ENCODE results near the gene TERT.

The TERT gene

GRCh38 chr5:1322036-1322900 lies 27.4 kb upstream of the TERT start:
- POLR2A ChIA-PET, result no interaction called here
- CTCF ChIA-PET, result no interaction called here
- no peak for TF ChIP-seq TARDBP (IDR thresholded peaks at IDR 0.05)
- DNase-seq (ENCODE audit: extremely low spot score), result no peak

- POLR2A ChIA-PET, result no interaction called here
Measured at GRCh38 chr5:1321576-1321975, 26.7 kb upstream of the TERT start.

GRCh38 chr5:1320436-1321344 lies 25.8 kb upstream of the TERT start:
- CTCF ChIA-PET, result no interaction called here

More at GRCh38 chr5:1321576-1321975, 26.7 kb upstream of the TERT start:
- CTCF ChIA-PET, result no interaction called here
- TF ChIP-seq FOXK2 (IDR thresholded peaks at IDR 0.05), result no peak
- TF ChIP-seq L3MBTL2 (conservative IDR thresholded peaks at IDR 0.05), result no peak
- no peak for TF ChIP-seq SUZ12 (IDR thresholded peaks at IDR 0.05)
- TF ChIP-seq BHLHE40 (IDR thresholded peaks at IDR 0.05; ENCODE audit: borderline replicate concordance), result no peak
- TF ChIP-seq LEF1 (IDR thresholded peaks at IDR 0.05; ENCODE audit: borderline replicate concordance), result no peak
- TF ChIP-seq NFRKB (IDR thresholded peaks at IDR 0.05), result no peak
- no peak for TF ChIP-seq TARDBP (IDR thresholded peaks at IDR 0.05)
- TF ChIP-seq SP1 (IDR thresholded peaks at IDR 0.05), result no peak
- no peak for TF ChIP-seq ELF4 (IDR thresholded peaks at IDR 0.05)
- no peak for TF ChIP-seq FOXA1 (IDR thresholded peaks at IDR 0.05)
- TF ChIP-seq PKNOX1 (IDR thresholded peaks at IDR 0.05), result no peak
- DNase-seq (ENCODE audit: extremely low spot score), result no peak

GRCh38 chr5:1319436-1320256 lies 24.8 kb upstream of the TERT start:
- TF ChIP-seq L3MBTL2 (conservative IDR thresholded peaks at IDR 0.05) (no peak), SP1 (IDR thresholded peaks at IDR 0.05) (no peak), BHLHE40 (IDR thresholded peaks at IDR 0.05; ENCODE audit: borderline replicate concordance) (no peak), HDGF (IDR thresholded peaks at IDR 0.05; ENCODE audit: borderline replicate concordance) (no peak), FOXA1 (IDR thresholded peaks at IDR 0.05) (no peak), ZNF384 (IDR thresholded peaks at IDR 0.05) (no peak), SUZ12 (IDR thresholded peaks at IDR 0.05) (no peak)
- CTCF ChIA-PET, result no interaction called here
- POLR2A ChIA-PET, result no interaction called here

More at GRCh38 chr5:1320436-1321344, 25.8 kb upstream of the TERT start:
- POLR2A ChIA-PET, result no interaction called here
- no peak for DNase-seq (ENCODE audit: extremely low spot score)
- TF ChIP-seq SUZ12 (IDR thresholded peaks at IDR 0.05) (no peak), FOXM1 (IDR thresholded peaks at IDR 0.05; ENCODE audit: borderline replicate concordance) (no peak), ELF4 (IDR thresholded peaks at IDR 0.05) (no peak), BHLHE40 (IDR thresholded peaks at IDR 0.05; ENCODE audit: borderline replicate concordance) (no peak), FOXK2 (IDR thresholded peaks at IDR 0.05) (no peak)

GRCh38 chr5:1318659-1319251 lies 23.9 kb upstream of the TERT start:
- DNase-seq (ENCODE audit: extremely low spot score), result no peak
- CTCF ChIA-PET, result no interaction called here
- POLR2A ChIA-PET, result interaction anchor here (1.1 kb wide), 1 partner anchor 13 kb away, joined by 3 read pairs; no protein-coding TSS in a partner anchor
- TF ChIP-seq NFRKB (IDR thresholded peaks at IDR 0.05) (no peak), ZNF384 (IDR thresholded peaks at IDR 0.05) (no peak), FOXK2 (IDR thresholded peaks at IDR 0.05) (no peak), SP1 (IDR thresholded peaks at IDR 0.05) (no peak), CTBP1 (IDR thresholded peaks at IDR 0.05; ENCODE audit: borderline replicate concordance) (no peak), TARDBP (IDR thresholded peaks at IDR 0.05) (no peak), SUZ12 (IDR thresholded peaks at IDR 0.05) (no peak), L3MBTL2 (conservative IDR thresholded peaks at IDR 0.05) (no peak), PKNOX1 (IDR thresholded peaks at IDR 0.05) (no peak), BHLHE40 (IDR thresholded peaks at IDR 0.05; ENCODE audit: borderline replicate concordance) (no peak)

More at GRCh38 chr5:1319436-1320256, 24.8 kb upstream of the TERT start:
- DNase-seq (ENCODE audit: extremely low spot score), result no peak

GRCh38 chr5:1317921-1318565 lies 23.2 kb upstream of the TERT start:
- no peak for DNase-seq (ENCODE audit: extremely low spot score)
- no peak for TF ChIP-seq FOXA1 (IDR thresholded peaks at IDR 0.05)
- TF ChIP-seq ELF4 (IDR thresholded peaks at IDR 0.05), result no peak
- no peak for TF ChIP-seq TARDBP (IDR thresholded peaks at IDR 0.05)
- TF ChIP-seq FOXM1 (IDR thresholded peaks at IDR 0.05; ENCODE audit: borderline replicate concordance), result no peak
- TF ChIP-seq ZNF384 (IDR thresholded peaks at IDR 0.05), result no peak
- no peak for TF ChIP-seq SP1 (IDR thresholded peaks at IDR 0.05)
- no peak for TF ChIP-seq CTBP1 (IDR thresholded peaks at IDR 0.05; ENCODE audit: borderline replicate concordance)
- no peak for TF ChIP-seq L3MBTL2 (conservative IDR thresholded peaks at IDR 0.05)
- no peak for TF ChIP-seq PKNOX1 (IDR thresholded peaks at IDR 0.05)
- ChIA-PET CTCF (interaction anchor here (1.1 kb wide), 1 partner anchor 9 kb away, joined by 4 read pairs; no protein-coding TSS in a partner anchor), POLR2A (interaction anchor here (1.1 kb wide), 1 partner anchor 14 kb away, joined by 3 read pairs; no protein-coding TSS in a partner anchor)

Data from HEK293T (cell line).